OCI-LY7 (cell line): ENCODE measurements around the gene ACAP3. TPM values are rescaled to one million over a fixed set of nuclear protein-coding genes. Genes with fewer than 3 reads are reported as not detected.

Experiments used
- BruUV-seq: library from RNA; stranded (reverse); fragments of 400-500 nt; replicated peaks from 2 replicates; lab custom pipeline; 2021; lab: Mats Ljungman, UMichigan
- CTCF ChIA-PET: fragments of 300-600 bp; sonication (Branson Sonifier 250); formaldehyde crosslinking; loops from one replicate; lab custom pipeline; 2022; ENCODE audit warnings: antibody characterized with exemption; ENCODE audit not compliant: unreplicated experiment; lab: Charles Lee
- POLR2A ChIA-PET: fragments of 300-600 bp; sonication (Branson Sonifier 250); formaldehyde crosslinking; loops from one replicate; lab custom pipeline; 2022; ENCODE audit warnings: antibody characterized with exemption; lab: Charles Lee
- DNase-seq: peaks from one replicate; pipeline ENCODE4 v3.0.0-alpha.2; 2015; ENCODE audit warnings: low spot score
- H2AFZ ChIP-seq: fragments of 200-600 bp; sonication (generic), shearing (Covaris generic); 2 replicates; pipeline ENCODE4 v1.6.1; 2014; ENCODE audit warnings: mild to moderate bottlenecking, antibody characterized with exemption, low read length, moderate library complexity
- H3K27ac ChIP-seq: fragments of 200-600 bp; sonication (generic); 2 replicates; pipeline ENCODE4 v1.5.1; 2014; ENCODE audit warnings: mixed run types, low read depth, mild to moderate bottlenecking, moderate library complexity, low read length, inconsistent platforms; ENCODE audit not compliant: poor library complexity, severe bottlenecking
- H3K36me3 ChIP-seq: fragments of 200-600 bp; sonication (generic); 2 replicates; pipeline ENCODE4 v1.6.1; 2014; ENCODE audit warnings: mild to moderate bottlenecking, antibody characterized with exemption, low read length, moderate library complexity, mixed read lengths; ENCODE audit not compliant: insufficient read depth
- H3K4me1 ChIP-seq: fragments of 200-600 bp; sonication (generic); 2 replicates; pipeline ENCODE4 v1.5.1; 2014; ENCODE audit warnings: mild to moderate bottlenecking, low read length; ENCODE audit not compliant: insufficient read depth, poor library complexity, severe bottlenecking
- H3K4me2 ChIP-seq: fragments of 200-600 bp; sonication (generic); 2 replicates; pipeline ENCODE4 v1.6.1; 2014; ENCODE audit warnings: mild to moderate bottlenecking, low read length
- H3K4me3 ChIP-seq: fragments of 200-600 bp; sonication (generic); 2 replicates; pipeline ENCODE4 v1.5.1; 2014; ENCODE audit warnings: mild to moderate bottlenecking, low read depth, low read length; ENCODE audit not compliant: poor library complexity, severe bottlenecking
- H3K79me2 ChIP-seq: fragments of 200-600 bp; sonication (generic); 2 replicates; pipeline ENCODE4 v1.6.1; 2016; ENCODE audit warnings: low read depth, mild to moderate bottlenecking, low read length, moderate library complexity, mixed read lengths; ENCODE audit not compliant: insufficient read depth
- H3K9me2 ChIP-seq: fragments of 200-600 bp; sonication (generic); 2 replicates; pipeline ENCODE4 v1.6.1; 2016; ENCODE audit warnings: mild to moderate bottlenecking, low read length, mixed read lengths; ENCODE audit not compliant: insufficient read depth
- H3K9me3 ChIP-seq: fragments of 200-600 bp; sonication (generic); 2 replicates; pipeline ENCODE4 v1.6.1; 2014; ENCODE audit warnings: mild to moderate bottlenecking, mixed run types, low read length, mixed read lengths
- H4K20me1 ChIP-seq: fragments of 200-600 bp; sonication (generic); 2 replicates; pipeline ENCODE4 v1.6.1; 2014; ENCODE audit warnings: mild to moderate bottlenecking, antibody characterized with exemption, low read length, moderate library complexity, mixed read lengths; ENCODE audit not compliant: insufficient read depth
- EZH2phosphoT487 ChIP-seq: fragments of 200-600 bp; sonication (generic); IDR thresholded peaks from 2 replicates; pipeline ENCODE4 v1.6.1; 2018; ENCODE audit warnings: low read depth, borderline replicate concordance, mild to moderate bottlenecking, mixed run types, antibody characterized with exemption, low read length, moderate library complexity, mixed read lengths
- intact Hi-C: fragments of 100-400 bp; cut with micrococcal nuclease; formaldehyde crosslinking; loops from one replicate; pipeline ENCODE4 v1.10.0; 2022; ENCODE audit not compliant: unreplicated experiment
- total RNA-seq, 2 experiments: library from RNA; depleted of rRNA in 1 of 2; stranded (reverse); fragments of >200 nt in 1 of 2; shearing (Covaris generic) in 1 of 2; gene quantifications; 2 replicates each; pipeline ENCODE4 v1.2.3, GENCODE V29; 2014 to 2022
- TF ChIP-seq, protein P1 (sequence below): fragments of 200-600 bp; sonication (generic); conservative IDR thresholded peaks from 2 replicates; pipeline ENCODE4 v1.5.1; 2014; ENCODE audit warnings: mild to moderate bottlenecking, antibody characterized with exemption, low read length, moderate library complexity, mixed read lengths

The ACAP3 gene
- total RNA-seq, 2 experiments from 2014 or later: 26.3 to 47.6 TPM

DNA sequence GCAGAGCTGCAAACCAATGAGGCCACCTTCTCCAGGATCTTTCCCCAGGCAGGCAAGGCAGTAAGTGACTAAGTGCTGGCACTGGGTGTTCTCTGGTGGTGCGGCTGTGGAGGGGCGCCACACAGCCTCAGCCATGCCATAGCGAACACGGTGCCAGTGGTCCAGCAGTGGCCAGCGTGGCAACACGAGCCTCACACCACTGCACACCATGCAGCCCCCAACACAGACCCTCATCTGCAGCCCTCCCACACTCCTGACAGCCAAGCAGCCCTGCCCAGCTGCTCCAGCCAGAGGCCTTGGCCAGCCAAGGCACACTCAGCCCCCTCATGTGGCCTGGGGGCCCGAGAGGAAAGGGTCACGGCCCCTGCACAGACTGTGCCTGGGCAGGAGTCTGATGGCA, 13.7 kb upstream of the ACAP3 start:
- H3K4me3 ChIP-seq: no peak overlapping the region
- no TSS peak for BruUV-seq
- peaks cover 3% of the 10 kb centered on the region; the same call in 1 of the 2 replicates for H4K20me1 ChIP-seq
- H3K9me2 ChIP-seq: no peaks in the 10 kb centered on the region
- H3K79me2 ChIP-seq: peaks cover 43% of the 10 kb centered on the region
- no peak for TF ChIP-seq EZH2phosphoT487
- TF ChIP-seq, protein P1, sequence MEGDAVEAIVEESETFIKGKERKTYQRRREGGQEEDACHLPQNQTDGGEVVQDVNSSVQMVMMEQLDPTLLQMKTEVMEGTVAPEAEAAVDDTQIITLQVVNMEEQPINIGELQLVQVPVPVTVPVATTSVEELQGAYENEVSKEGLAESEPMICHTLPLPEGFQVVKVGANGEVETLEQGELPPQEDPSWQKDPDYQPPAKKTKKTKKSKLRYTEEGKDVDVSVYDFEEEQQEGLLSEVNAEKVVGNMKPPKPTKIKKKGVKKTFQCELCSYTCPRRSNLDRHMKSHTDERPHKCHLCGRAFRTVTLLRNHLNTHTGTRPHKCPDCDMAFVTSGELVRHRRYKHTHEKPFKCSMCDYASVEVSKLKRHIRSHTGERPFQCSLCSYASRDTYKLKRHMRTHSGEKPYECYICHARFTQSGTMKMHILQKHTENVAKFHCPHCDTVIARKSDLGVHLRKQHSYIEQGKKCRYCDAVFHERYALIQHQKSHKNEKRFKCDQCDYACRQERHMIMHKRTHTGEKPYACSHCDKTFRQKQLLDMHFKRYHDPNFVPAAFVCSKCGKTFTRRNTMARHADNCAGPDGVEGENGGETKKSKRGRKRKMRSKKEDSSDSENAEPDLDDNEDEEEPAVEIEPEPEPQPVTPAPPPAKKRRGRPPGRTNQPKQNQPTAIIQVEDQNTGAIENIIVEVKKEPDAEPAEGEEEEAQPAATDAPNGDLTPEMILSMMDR: no peak
- intact Hi-C loops: no loop called here
- H3K4me2 ChIP-seq: no peak overlapping the region
- POLR2A ChIA-PET: no interaction called here
- H3K4me1 ChIP-seq: peaks cover 21% of the 10 kb centered on the region
- DNase-seq: no peak
- H2AFZ ChIP-seq: no peak overlapping the region
- H3K36me3 ChIP-seq: peaks cover 56% of the 10 kb centered on the region
- CTCF ChIA-PET: no interaction called here
- H3K27ac ChIP-seq: no peak overlapping the region
- H3K9me3 ChIP-seq: no peaks in the 10 kb centered on the region

GRCh38 chr1:1320666-1321448, 13.1 kb upstream of the ACAP3 start:
- peaks cover 15% of the 10 kb centered on the region for H3K4me1 ChIP-seq
- H3K4me3 ChIP-seq: no peak overlapping the region
- ChIA-PET POLR2A (no interaction called here), CTCF (no interaction called here)
- H3K36me3 ChIP-seq: peaks cover 60% of the 10 kb centered on the region
- H3K9me2 ChIP-seq: no peaks in the 10 kb centered on the region
- H3K9me3 ChIP-seq: no peaks in the 10 kb centered on the region
- DNase-seq: no peak
- no peak overlapping the region for H3K27ac ChIP-seq
- H3K4me2 ChIP-seq: no peak overlapping the region
- intact Hi-C loops: no loop called here
- peaks cover 43% of the 10 kb centered on the region for H3K79me2 ChIP-seq
- TF ChIP-seq, protein P1: no peak
- no peak for TF ChIP-seq EZH2phosphoT487
- H2AFZ ChIP-seq: no peak overlapping the region
- H4K20me1 ChIP-seq: peaks cover 3% of the 10 kb centered on the region; the same call in 1 of the 2 replicates
- no TSS peak for BruUV-seq

DNA sequence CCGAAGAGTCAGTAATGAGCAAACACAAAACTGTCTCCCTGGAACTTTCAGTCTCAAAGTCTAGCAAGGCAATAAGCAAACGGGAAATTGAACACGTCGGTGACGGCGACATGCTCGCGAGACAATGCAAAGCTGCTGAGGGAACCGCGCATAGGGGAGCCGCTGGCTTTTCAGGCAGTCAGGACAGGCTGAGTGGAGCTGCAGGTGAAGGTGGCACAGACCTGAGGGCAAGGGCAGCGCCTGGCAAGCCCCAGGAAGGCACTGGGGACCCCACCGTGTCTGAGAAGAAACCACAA, 11.9 kb upstream of the ACAP3 start:
- intact Hi-C loops: no loop called here
- Histone ChIP-seq H3K4me3 (no peak overlapping the region), H3K4me1 (peaks cover 10% of the 10 kb centered on the region), H3K4me2 (no peak overlapping the region), H3K27ac (no peak overlapping the region), H3K9me2 (no peaks in the 10 kb centered on the region), H3K36me3 (peaks cover 70% of the 10 kb centered on the region), H3K79me2 (peaks cover 33% of the 10 kb centered on the region), H2AFZ (no peak overlapping the region), H3K9me3 (no peaks in the 10 kb centered on the region), H4K20me1 (peaks cover 3% of the 10 kb centered on the region; the same call in 1 of the 2 replicates)
- TF ChIP-seq EZH2phosphoT487: no peak
- TF ChIP-seq, protein P1: no peak
- CTCF ChIA-PET: no interaction called here
- POLR2A ChIA-PET: no interaction called here
- DNase-seq: no peak
- BruUV-seq: no TSS peak
